ENCODE measurements around the gene HPCAL1.

The HPCAL1 gene

DNA sequence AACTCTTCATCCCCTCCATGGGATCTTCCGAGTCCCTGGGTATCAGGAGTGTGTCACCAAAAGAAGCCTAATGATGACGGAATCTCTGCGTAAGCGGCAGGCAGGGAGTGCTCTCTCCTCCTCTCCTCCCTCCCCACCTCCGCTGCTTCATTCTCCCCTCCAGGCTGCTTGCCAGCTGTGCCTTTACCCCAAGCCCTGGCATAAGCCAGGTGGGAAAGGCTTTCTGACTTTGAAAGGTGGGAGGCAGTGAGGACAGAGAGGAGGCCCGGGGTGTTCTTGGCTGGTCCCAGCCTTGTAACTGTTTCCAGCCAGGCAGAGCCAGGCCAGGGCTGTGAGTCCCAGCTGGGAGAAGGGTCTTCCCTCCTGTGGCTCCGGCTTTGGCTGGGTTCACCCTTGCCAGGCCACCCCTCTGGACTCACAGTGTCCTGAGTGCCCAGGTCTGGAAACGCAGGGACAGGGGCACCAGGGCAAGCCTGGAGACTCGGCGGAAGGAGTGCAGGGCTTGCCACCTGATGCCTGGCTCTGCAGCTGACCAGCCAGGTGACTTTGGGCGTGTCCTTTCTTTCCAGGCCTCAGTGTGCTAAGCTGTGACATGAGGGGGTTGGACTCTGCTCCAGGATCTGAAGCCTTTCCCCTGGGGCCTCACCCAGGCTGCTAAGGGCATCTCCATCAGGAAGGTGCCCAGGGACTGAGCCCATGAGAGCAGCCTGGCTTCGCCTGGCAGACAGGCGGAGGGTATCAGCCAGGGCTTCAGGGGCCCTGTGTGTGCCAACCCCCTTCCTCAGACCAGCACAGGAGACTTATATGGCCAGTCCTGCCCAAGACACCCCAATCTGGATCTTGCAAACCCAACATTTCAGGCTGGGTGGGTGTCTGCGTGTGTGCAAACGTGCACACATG, 32.7 kb upstream of the HPCAL1 start:
- DNase-seq (ENCODE audit: low read depth in 2 of 2), result no peak

- DNase-seq (ENCODE audit: low read depth in 2 of 2), result no peak
These were observed 31.2 kb upstream of the HPCAL1 start for GRCh38 chr2:10271509-10271908.

DNA sequence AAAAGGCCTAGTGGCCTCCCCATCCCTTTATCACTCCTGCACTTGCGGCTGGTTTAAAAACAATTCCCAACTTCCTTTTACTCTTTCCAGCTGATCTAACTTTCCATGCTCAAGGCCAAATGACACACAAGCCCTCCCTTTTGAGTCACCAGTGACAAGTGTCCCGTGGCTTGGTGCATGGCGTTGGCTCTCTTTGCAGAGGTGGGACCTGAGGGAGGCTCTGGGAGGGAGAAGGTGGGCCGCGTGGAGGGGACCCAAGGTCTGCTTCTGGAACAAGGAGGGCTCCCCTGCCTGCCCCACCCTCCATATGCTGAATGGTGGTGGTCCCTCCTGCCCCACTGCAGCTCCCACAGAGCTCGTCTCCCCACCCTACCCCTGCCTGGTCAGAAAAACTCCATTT, 30.8 kb upstream of the HPCAL1 start:
- DNase-seq (ENCODE audit: low read depth in 2 of 2), result no peak

- DNase-seq (ENCODE audit: low read depth in 2 of 2), result no peak
These were observed 30.2 kb upstream of the HPCAL1 start for GRCh38 chr2:10272464-10272863.

DNA sequence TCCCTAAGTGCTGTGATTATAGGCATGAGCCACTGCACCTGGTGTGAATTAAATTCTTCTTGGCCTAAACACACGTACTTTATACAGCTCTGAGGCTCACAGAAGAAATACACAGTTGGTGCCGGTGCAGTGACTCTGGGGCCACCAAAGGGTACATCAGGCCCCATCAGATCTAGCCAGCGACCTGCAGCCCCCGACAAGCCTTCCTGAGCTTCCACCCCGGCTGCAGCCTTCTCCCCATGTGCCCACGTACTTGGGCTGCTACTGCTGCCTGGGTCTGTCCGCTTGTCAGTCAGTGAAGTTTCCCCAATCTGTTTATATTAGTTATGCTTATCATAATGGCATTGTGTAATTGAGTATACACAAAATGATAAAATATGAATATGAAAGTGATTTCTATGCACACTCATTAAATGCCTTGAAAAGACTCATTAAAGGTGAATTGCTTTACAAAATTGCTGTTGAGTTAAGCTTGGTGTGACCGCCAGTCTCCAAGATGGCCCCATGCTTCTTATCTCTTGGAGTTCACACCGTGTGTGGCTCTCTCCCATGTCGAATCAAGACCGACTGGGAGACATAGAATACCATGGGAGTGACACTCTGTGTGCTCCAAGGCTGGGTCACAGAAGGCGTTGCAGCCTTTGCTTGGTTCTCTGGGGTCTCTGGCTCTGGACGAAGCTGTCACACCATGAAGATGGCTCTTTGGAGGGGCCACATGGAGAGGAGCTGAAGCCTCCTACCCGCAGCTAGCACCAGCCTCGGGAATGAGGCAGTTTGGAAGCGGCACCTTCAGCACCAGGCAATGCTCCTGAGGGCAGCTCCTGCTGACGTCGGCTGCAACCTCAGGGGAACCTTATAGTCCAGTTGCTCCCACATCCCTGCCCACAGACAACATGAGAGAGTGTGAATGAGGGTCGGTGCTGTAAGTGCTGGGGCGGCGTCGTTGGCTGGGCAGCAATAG, 29.2 kb upstream of the HPCAL1 start:
- DNase-seq (ENCODE audit: low read depth in 2 of 2), result no peak

DNA sequence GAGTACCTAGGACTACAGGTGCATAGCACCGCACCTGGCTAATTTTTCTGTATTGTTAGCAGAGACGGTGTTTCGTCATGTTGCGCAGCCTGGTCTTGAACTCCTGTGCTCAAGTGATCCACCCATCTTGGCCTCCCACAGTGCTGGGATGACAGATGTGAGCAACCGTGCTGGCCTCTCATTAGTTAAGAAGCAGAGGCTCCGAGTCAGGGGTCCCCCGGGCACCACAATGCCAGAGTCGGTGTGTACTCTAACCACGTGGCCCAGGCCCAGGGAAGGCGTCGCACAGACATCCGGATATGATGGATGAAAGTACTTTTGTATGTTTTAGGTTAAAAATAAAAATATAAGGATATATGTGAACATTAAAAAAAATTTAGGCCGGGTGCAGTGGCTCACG, 28.3 kb upstream of the HPCAL1 start:
- no peak for DNase-seq (ENCODE audit: low read depth in 2 of 2)

GRCh38 chr2:10274983-10275802, 27.5 kb upstream of the HPCAL1 start:
- no peak for DNase-seq (ENCODE audit: low read depth in 2 of 2)

DNA sequence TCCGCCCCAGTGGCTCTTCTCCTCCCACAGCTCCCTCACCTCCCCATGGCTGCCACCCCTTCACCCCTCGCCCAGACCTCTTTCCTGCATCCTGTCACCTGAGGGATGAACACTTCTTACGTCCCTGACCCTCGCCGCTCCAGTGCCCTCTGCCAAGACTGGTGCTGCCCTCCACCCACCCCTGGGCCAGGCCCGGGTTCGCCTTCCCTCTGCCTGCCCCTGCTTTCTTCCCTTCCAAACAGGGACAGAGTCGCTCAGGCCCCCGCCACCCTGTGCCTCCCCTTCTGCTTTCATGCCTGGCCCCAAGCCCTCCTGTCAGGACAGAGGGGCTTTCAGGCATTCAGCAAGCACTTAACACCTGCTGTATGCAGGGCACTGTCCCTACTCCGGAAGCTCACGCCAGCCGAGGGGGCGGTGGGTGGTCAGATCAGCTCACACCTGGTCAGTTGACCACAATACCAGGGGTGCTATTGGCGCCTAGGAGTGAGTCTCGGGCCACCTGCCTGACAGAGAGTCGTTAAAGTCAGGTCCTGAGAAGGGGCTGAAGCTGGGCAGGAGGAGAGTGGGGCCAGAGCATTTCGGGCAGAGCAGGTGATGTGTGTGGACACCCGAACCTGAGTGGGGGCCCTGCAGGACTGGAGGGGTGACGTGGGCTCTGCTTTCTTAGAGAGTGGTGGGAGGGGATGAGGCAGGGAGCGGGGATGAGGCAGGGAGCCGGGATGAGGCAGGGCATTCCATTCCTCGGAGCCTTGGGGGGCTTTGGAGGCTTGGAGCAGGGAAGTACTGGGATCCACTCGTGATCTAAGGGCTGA, 26.0 kb upstream of the HPCAL1 start:
- DNase-seq (ENCODE audit: low read depth in 2 of 2), result no peak

- DNase-seq (ENCODE audit: low read depth in 2 of 2), result no peak
These were observed 25.2 kb upstream of the HPCAL1 start for GRCh38 chr2:10277293-10278028.

- DNase-seq (ENCODE audit: low read depth in 2 of 2), result no peak
These were observed 24.5 kb upstream of the HPCAL1 start for GRCh38 chr2:10278029-10278762.

DNA sequence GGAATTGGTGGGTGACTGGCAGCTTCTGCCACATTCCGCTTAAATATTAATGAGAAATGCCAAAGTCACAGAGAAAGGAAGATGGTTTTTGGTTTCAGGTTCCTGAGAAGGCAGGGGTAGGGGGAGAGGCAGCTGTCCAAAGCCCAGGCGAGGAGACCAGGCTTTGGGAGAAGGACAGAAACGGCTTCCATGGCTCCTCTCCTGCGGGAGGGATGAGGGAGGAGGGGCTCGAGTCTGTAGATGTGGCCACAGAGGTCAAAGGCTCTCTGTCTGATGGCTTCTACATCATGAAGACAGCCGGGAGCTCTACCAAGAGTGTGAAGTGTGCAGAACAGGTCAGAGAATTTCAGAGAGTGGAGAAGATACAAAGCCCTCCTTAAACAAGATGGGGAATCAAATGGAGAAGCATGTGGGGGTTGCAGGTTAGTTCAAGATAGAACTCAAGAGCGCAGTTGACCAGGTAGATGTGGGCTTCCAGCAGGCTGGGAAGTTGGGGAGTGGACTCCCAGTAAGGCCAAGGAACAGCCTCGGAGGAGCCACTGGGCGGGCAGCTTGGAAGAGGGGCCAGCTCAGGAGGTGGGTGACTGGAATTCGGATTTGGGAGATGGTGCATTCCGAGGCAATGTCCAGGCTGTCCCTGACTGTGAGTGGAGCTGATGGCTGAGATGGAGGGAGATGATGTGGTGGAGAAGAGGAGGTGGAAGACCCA, 23.8 kb upstream of the HPCAL1 start:
- DNase-seq (ENCODE audit: low read depth in 2 of 2), result no peak

DNA sequence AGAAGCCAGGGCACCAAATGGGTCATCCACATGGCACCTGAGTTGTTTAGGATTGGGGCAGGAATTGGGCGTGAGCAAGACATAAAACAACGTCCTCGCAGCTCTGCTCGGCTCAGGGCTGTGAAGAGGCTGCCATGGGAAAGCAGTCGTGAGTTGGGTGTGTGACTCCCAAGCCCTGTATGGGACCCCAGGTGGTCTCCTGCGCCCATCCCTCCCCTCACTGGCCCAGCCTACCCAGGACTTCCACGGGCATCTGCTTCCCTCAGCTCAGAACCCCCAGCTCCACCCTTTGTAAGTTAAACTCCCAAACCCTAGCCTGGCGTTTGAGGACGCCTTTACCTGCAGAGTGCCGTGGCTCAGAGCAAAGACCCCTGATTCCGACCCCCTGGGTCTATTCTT, 23.2 kb upstream of the HPCAL1 start:
- DNase-seq (ENCODE audit: low read depth in 2 of 2), result no peak

DNA sequence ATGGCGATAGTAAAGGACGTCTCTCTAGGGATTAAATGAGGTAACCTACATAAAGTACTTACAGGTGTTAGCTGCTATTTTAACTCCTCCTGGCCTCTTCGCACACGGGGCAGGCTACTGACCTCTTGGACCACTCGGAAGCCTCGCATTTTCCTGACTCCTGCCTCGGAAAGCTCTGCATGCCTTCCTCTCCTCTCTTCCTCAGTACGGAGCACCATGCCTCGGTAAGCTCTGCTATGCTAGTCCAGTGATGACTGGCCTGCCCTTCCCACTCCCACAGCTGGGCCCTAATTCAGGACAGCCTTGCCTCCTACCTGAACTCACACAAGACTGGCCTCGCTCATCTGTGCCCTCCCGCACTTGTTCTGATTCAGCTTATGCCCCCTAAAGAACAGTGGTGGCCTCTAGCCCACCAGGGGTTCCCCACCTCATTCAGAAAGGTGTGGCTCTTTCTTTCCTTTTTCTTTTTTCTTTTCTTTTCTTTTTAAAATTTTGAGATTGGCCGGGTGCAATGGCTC, 22.7 kb upstream of the HPCAL1 start:
- no peak for DNase-seq (ENCODE audit: low read depth in 2 of 2)

- DNase-seq (ENCODE audit: low read depth in 2 of 2), result no peak
These were observed 20.8 kb upstream of the HPCAL1 start for GRCh38 chr2:10281891-10282290.

- no peak for DNase-seq (ENCODE audit: low read depth in 2 of 2)
These were observed 20.0 kb upstream of the HPCAL1 start for GRCh38 chr2:10282611-10283105.

DNA sequence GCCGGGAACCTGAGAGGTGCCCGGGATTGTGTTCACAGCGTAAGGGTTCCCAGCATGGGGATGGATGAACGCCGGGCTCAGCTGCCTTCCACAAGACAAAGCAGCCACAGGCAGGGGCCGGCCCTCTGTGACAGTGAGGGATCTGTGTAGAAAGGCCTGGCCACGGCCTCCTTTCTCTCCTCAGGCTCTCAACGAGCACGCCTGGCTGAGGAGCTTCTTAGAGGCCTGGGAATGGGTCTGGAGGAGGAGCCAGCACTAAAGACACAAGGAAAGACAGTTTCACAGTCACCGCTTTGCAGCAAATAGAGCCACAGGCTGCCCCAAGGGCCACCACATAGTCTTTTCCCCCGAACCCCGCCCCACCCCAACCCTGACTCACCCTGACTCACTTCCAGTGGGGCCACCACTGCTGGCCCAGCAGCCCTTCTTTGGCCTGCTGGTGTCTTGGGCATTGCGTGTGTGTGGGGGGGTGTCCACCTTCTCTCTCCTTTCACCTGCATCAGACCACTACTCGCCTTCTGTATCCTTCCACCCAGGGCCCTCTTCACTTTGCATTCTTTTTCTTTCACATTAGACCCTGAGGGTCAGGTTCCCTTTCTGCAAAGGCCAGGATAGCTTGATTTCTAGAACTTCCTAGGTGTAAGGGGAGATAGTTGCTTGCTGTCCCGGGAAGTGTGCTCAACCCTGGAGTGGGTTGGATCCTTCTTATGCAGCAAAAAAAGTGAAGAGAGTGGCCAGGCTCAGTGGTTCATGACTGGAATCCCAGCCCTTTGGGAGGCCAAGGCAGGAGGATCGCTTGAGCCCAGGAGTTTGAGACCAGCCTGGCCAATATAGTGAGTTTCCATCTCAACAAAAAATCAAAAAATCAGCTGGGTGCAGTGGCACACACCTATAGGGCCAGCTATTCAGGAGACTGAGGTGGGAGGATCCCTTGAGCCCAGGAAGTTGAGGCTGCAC, 19.3 kb upstream of the HPCAL1 start:
- DNase-seq (ENCODE audit: low read depth in 2 of 2), result peak in 1 of 2 experiments; percentile 9

Measured in fibroblast of skin of left biceps (primary cell).